HG03066 (cell line): ENCODE measurements around the gene FUT2.
"Not testable (repeated sequence)": the region's sequence is repeated elsewhere in the genome, so short reads cannot be mapped to it uniquely, and the experiment has no call there.

Source experiments
- ATAC-seq: cut with Tn5 transposase; IDR thresholded peaks from one replicate; pipeline ENCODE4 v1.9.1; 2021; ENCODE audit warnings: low read depth; ENCODE audit not compliant: unreplicated experiment

The FUT2 gene

DNA sequence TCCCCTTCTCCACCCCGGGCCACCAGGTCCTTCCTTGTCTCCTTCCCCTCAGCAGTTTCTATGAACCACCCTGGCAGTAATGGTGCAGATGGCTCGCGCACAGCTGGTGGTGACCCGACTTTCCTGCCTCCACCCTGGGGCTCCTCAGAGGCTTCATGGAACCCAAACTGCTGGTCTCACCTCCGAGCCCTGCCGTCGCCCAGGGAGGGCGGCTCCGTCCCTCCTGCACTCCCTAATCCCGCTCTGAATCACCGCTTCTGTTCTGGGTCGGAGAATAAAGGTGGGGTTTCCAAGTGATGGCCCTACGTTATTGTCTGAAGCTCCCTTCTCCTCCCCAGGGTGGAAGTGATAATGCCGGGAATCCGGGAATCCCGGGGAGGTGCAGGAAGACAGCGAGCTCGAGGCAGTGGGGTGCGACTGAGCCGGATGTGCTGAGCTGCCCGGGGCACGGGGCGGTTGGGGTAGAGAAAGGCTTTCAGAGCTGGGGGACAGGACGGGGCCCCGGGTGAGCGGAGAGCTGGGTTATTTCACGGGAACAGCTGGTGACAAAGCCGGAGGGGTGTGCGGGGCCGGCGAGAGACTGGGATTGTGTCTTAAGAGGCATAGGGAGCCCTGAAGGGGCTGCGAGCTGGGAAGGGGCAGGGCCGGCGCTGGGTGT is 711 bp downstream of the FUT2 start:
- no peak for ATAC-seq

- ATAC-seq: no peak
Measured at GRCh38 chr19:48698046-48698445, 2.3 kb downstream of the FUT2 start.

GRCh38 chr19:48702701-48703100 is 6.9 kb downstream of the FUT2 start:
- ATAC-seq: no peak

DNA sequence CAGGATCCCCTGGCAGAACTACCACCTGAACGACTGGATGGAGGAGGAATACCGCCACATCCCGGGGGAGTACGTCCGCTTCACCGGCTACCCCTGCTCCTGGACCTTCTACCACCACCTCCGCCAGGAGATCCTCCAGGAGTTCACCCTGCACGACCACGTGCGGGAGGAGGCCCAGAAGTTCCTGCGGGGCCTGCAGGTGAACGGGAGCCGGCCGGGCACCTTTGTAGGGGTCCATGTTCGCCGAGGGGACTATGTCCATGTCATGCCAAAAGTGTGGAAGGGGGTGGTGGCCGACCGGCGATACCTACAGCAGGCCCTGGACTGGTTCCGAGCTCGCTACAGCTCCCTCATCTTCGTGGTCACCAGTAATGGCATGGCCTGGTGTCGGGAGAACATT is 7.5 kb downstream of the FUT2 start:
- ATAC-seq: no peak

GRCh38 chr19:48705431-48705830 is 9.7 kb downstream of the FUT2 start:
- no peak for ATAC-seq

DNA sequence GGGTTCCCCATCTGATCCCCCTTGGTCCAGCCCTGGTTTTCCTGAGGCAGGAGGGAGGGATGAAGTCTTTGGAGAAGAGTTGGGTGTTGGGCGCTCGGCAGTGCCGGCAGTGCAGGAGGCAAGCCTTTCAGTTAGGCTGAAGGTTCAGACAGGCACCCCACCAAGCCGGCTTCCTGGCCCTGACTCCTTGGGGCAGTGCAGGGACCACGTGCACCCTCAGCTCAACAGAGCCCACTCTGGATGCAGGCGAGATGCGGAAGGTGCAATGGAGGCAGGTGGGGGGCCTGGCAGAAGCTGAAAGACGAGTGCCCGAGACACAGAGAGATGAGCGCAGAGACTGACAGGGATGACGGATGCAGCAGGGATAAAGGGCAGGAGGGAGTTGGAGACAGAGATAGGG is 12.7 kb downstream of the FUT2 start:
- no peak for ATAC-seq

- ATAC-seq: no peak
Measured at GRCh38 chr19:48711106-48711662, 15.4 kb downstream of the FUT2 start.

DNA sequence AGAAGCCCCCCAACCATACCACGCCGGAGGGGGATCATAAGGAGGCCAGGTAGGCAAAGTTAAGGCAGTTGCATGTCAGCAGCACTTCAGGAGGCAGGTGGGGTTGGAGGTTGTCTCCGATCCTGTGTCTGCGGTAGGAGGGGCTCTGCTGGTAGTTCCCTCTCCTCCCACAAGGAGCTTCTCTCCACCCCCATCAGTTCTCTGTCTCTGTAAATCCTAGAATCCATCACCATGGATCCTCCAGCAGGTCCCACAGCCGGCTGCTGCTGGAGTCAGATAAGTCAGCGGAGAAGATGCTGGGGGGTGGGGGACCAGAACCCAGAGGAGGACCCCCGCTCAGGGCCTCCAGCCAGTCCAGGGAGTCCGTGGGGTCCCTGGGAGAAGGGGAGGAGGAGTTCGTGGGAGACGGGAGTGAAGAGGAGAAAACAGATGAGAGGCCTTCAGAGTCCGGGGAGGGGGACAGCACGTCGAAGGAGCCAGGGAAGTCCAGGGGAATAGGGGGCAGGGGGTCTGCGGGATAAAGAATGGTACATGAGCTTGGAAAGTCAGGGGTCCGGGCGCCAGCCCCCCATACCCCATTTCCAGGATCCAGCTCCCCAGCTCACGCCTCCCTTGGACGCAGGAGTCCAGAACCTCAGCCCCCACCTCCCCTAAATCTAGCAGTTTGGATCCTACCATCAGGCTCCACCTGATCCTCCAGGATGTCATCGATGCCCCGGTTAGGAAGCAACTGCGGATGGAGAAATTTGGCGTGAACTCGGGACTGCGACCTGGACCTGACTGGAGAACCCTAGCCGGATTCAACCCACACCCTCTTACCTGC is 17.5 kb downstream of the FUT2 start:
- no peak for ATAC-seq

DNA sequence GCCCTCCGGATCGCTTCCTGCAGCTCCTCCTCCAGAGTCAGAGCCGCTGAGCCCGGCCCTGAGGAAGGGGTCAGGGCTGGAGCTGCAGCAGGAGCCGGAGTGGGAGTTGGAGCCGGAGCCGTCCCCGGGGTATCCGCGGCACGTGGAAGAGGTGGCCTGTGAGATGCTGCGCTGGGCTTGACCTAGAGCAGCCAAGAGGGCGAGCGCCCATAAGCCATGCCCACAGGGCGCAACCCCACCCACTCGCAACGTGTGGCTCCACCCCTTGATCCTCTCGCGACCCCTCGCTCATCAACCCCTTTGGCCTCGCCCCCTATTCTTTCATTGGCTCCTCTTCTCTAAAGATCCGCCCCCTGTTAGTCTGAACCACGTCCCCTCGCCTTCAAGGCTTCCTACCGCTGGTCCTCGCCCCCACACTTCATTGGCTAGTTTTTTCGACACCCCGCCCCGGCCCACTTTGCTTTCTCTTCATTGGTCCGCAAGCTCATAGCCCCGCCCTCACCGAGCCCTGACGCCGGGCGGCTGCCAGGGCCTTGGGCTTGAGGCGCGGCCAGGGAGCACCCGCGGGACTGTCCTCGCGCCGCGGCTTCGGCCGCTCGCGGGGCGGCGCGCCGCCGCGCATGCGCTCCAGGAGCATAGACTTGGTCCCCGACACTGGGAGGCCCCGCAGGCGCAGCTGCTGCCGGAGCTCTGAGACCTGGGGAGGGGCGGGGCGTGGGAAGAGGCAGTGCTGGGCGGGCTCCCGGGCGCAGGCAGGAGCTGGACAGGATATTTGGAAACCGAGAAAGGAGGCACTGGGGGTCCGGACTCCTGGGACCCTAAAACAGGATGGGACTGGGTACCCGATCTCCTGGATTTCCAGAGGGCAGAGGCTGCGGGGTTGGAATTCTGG is 18.3 kb downstream of the FUT2 start:
- ATAC-seq: peak; percentile 89

GRCh38 chr19:48714759-48715675 is 19.2 kb downstream of the FUT2 start:
- ATAC-seq: no peak

DNA sequence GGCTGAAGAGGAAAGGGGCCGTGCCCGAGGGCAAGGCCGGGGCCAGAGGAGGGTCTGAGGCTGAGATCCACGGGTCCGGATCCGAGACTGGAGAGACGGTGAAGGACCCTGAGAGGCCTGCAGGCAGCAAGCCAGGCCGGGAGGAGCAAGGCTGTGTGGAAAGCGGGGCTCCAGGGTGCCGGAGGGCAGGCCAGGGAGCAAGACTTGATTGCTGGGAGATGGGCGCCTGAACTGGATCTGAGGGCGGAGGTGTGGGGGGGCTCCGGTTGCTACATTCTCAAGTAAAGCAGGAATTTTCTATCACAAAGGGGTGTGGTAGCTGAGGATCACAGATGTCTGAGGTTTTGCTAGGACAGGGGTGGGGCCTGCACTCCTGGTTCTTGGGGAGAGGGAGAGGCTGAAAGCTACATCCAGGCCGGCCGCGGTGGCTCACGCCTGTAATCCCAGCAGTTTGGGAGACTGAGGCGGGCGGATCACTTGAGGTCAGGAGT is 20.0 kb downstream of the FUT2 start:
- ATAC-seq: no peak

DNA sequence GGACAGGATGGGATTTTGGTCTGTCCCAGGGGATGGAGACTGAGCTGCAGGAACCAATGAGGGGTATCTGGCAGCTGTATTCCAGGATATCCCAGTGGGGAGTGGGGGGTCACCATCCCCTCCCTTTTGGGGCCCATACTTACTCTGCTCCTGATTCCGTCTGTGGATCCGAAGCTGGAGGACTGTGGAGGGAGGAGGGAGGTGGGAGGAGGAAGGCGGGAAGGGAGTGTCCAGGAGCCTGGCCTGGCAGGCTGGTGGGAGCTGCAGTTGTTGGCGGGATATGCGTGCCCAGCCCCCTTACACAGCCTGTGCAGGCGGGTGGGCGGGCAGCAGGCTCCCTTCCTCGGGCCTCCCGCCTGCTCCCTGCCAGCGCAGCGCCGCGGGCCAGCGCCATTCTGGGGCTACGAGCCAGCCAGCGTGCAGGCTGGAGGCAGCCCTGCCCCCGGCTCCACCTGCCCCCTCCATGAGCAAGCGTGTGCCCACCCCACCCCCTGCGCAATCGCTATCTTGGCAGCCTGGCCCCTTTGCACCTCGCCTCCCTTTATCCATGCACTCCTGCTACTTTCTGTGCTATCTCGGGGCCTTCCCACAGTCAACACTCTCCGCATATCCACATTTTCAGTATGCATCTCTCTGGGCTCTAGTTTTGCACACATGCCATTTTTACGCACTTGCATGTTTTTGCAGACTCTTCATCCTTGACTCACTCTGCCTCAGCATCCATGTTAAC is 21.0 kb downstream of the FUT2 start:
- ATAC-seq: no peak

GRCh38 chr19:48718106-48718505 is 22.3 kb downstream of the FUT2 start:
- not testable (repeated sequence) for ATAC-seq

- no peak for ATAC-seq
Measured at GRCh38 chr19:48718711-48719231, 23.0 kb downstream of the FUT2 start.

DNA sequence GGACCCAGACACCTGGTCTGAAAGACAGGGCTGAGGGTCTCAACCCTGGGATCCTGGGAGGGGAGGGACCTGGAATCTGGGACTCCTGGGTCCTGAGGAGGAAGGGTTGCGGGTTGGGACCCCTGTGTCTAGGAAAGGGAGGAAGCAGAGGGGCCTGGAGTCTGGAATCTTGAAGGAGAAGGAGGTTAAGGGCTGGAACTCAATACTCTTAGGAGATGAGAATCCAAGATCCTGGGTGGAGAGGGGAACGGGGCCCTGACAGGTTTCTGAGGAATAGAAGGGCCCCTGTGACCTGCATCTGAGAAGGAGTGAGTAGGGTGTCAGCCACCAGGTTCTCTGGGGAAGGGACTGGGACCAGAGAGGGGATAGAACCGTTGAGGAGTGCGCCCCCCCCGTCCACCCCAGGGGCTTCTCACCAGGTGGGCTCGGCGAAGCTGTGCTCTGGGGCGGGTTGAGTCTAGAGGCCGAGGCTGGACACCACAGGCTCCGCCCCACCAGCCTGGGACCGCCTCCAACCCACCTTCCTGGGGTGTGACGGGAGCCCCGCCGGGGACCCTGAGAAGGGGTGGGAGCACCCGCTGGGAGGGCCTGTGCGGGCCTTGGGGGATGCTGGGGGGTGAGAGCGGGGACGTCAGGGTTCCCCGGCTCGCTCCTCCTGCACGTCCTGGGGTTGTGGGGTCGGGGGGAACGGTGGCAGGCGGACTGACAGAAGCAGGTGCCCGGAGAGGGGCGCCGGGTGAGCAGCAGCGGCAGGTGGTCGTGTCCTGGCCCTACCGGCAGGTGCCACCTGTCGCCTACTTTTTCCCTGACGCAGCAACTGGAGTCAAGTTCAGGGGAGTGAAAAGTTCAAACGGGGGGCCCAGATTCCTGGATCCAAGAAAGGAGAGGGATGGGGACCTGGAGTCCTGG is 23.7 kb downstream of the FUT2 start, which contains the start of gene MAMSTR:
Gene MAMSTR (minus strand): TSS at position 463 of the 909 bp plus-strand sequence. CDS start 694 bp downstream, outside the sequence.
- no peak for ATAC-seq

DNA sequence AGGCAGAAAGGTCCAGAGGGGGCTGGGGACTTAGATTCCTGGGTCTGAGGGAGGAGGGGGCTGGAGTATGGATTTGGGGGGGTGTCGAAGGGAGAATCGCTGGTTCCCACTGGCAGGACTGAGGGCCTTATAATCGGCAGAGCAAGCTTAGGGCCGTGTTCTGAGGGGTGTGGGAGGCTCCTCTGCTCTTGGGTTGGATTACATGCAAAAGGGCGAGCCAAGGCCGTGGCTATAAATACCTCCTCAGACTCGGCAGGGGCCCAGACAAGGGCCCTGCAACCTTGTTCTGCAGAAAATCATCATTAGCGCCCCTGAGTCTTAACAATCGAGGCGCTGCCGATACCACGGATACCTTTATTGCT is 24.5 kb downstream of the FUT2 start:
- no peak for ATAC-seq

- peak; percentile 84 for ATAC-seq
Measured at GRCh38 chr19:48720613-48721296, 25.0 kb downstream of the FUT2 start.
